ENCODE data around the gene DNMT1. TPM values are rescaled to one million over a fixed set of nuclear protein-coding genes. Genes with fewer than 3 reads are reported as not detected.

The DNMT1 gene
- total RNA-seq, 4 donors from 2014 or later, result 36.1 to 54.4 (median 44.2) TPM

DNA sequence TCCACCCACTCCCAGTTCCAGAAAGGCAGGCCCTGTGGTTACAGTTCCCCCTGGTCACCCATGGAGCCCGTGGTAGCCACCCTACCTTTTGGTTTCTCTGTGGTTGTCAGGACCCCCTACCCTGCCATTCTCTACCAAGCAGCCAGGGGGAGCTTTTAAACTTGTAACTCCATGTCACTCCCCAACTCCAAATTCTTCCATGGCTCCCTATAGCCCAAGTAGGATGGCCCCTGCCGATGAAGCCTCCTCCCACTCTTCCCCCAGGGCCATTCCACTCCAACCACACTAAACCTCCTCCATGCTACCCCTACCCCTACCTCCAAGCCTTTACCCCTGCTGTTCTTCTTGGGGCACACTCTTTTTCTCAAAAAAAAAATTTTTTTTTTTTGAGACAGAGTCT is 34.2 kb upstream of the DNMT1 start:
- peak overlapping the region; percentile 90 for H3K27ac ChIP-seq
- H3K36me3 ChIP-seq, result peaks cover 8% of the 10 kb centered on the region
- WGBS, result 44% methylated on average over 2 of the region's 2 CpGs
- no peak for TF ChIP-seq EP300 (IDR thresholded peaks at IDR 0.05)
- TF ChIP-seq, protein P1, sequence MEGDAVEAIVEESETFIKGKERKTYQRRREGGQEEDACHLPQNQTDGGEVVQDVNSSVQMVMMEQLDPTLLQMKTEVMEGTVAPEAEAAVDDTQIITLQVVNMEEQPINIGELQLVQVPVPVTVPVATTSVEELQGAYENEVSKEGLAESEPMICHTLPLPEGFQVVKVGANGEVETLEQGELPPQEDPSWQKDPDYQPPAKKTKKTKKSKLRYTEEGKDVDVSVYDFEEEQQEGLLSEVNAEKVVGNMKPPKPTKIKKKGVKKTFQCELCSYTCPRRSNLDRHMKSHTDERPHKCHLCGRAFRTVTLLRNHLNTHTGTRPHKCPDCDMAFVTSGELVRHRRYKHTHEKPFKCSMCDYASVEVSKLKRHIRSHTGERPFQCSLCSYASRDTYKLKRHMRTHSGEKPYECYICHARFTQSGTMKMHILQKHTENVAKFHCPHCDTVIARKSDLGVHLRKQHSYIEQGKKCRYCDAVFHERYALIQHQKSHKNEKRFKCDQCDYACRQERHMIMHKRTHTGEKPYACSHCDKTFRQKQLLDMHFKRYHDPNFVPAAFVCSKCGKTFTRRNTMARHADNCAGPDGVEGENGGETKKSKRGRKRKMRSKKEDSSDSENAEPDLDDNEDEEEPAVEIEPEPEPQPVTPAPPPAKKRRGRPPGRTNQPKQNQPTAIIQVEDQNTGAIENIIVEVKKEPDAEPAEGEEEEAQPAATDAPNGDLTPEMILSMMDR (IDR thresholded peaks at IDR 0.05), result peak; percentile 19 to 44
- TF ChIP-seq POLR2AphosphoS5 (IDR thresholded peaks at IDR 0.05), result no peak
- no peak for TF ChIP-seq POLR2A (IDR thresholded peaks at IDR 0.05)
- no peaks in the 10 kb centered on the region for H3K9me3 ChIP-seq
- no peaks in the 10 kb centered on the region for H3K27me3 ChIP-seq
- no peak for DNase-seq (ENCODE audit: low spot score in 2 of 2)
- peaks cover 55% of the 10 kb centered on the region for H3K4me1 ChIP-seq
- peak overlapping the region; percentile 87 for H3K4me3 ChIP-seq

DNA sequence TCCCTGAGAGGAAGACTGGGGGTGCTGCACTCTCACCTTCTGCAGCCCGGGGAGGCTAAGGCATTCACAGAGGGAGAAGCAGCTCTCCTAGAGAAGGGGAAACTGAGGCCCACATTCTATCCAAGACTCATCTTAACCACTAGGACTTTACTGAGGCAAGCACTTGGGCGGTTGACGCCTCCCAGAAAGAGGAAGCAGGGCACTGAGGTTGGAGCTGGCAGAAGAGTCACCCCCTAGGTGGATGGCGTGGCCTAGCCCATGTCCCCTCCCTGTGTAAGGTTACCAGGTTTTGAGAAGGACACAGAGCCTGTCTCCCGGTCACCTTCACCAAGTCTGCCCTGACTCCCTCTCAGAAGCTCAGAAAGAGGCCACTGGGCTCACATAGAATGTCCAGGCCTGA is 33.6 kb upstream of the DNMT1 start:
- 78% methylated on average over 4 of the region's 5 CpGs for WGBS
- peak overlapping the region; percentile 90 for H3K27ac ChIP-seq
- no peak for DNase-seq (ENCODE audit: low spot score in 2 of 2)
- H3K27me3 ChIP-seq, result no peaks in the 10 kb centered on the region
- peaks cover 55% of the 10 kb centered on the region for H3K4me1 ChIP-seq
- no peak overlapping the region for H3K4me3 ChIP-seq
- no peaks in the 10 kb centered on the region for H3K9me3 ChIP-seq
- peaks cover 13% of the 10 kb centered on the region for H3K36me3 ChIP-seq
- TF ChIP-seq, protein P1 (IDR thresholded peaks at IDR 0.05), result no peak
- TF ChIP-seq EP300 (IDR thresholded peaks at IDR 0.05) (no peak), POLR2A (IDR thresholded peaks at IDR 0.05) (no peak), POLR2AphosphoS5 (IDR thresholded peaks at IDR 0.05) (no peak)

DNA sequence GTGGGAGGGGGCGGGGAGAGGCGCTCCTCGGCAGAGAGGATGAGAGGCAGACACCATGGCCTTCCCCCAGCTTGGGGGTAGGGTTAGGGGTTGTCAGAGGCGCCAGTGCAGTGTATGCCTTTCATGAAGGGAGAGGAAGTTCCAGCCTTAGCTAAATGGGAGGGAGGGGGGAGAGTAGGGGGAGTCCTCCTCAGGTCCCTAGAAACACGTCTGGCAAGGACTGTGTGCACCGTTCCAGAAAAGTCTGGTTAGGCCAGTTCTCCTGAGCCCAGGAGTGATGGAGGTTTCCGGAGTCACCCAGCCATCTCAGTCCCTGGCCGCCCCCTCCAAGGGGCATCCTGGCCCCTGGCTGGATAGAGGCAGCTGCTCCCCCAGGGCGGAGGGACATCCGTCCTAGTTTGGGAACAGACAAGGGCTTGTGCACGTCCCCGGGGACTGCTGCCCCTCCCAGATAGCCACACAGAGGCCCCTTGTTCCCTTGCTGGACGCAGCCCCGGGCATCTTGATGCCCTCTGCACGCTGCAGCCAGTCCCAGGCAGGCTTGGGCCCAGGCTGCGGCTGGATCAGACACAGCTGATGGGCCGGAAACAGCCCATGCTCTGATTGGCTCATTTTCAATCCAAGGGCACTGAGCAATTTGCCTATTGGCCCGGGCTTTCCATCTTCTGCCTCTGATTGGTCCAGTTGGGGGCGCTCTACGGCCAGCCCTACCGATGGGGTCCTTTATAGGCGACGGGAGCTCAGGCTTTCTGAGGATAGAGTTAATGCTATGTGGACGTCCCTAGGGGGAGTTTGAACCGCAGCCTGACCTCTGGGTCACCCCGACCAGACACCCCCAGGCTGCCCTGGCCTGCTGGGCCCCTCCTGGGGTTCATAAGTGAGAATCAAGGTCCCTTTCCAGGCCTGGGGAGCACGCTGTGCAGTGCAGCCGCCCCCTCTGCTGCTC is 32.5 kb upstream of the DNMT1 start:
- TF ChIP-seq POLR2A (IDR thresholded peaks at IDR 0.05), result no peak
- TF ChIP-seq EP300 (IDR thresholded peaks at IDR 0.05), result no peak
- TF ChIP-seq POLR2AphosphoS5 (IDR thresholded peaks at IDR 0.05), result no peak
- TF ChIP-seq, protein P1 (IDR thresholded peaks at IDR 0.05), result no peak
- peaks cover 55% of the 10 kb centered on the region for H3K4me1 ChIP-seq

DNA sequence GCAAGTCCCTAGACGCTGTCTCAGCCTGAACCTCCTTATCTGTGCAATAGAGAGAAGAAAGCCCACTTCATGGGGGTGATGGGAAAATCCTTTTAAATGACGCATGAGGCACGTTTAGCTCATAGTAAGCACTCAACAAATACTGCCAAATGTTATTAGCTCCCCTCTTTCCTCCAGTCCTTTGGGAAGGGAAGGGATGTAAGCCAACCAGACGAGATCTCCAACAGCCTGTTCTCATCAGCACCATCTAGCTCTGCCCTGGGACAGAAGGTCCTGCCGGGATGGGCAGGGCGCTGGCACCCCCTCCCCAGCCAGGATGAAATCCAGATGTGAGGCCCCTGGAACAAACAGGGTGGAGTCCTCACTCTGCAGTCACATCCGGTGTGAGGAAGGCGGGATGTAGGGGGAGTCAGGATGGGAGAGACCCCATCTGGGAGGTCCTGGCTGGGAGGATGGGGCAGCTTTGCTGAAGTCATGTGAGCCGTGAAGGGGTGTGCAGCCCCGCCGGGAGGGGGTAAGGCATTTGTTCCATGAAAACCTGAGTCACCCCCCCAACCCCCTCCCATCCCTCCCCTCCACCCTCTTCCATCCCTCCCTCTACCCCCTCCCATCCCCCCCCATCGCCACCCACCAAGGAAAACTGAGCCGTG is 31.7 kb upstream of the DNMT1 start:
- Histone ChIP-seq H3K4me1 (peaks cover 51% of the 10 kb centered on the region), H3K36me3 (peaks cover 19% of the 10 kb centered on the region), H3K9me3 (no peaks in the 10 kb centered on the region), H3K27ac (peak overlapping the region; percentile 82), H3K27me3 (no peaks in the 10 kb centered on the region), H3K4me3 (peak overlapping the region; percentile 15)
- DNase-seq (ENCODE audit: low spot score in 2 of 2), result peak; percentile 92
- 57% methylated on average over 13 of the region's 13 CpGs for WGBS
- TF ChIP-seq POLR2AphosphoS5 (IDR thresholded peaks at IDR 0.05) (peak in 2 of 3 donors; percentile 59 to 78), EP300 (IDR thresholded peaks at IDR 0.05) (no peak), POLR2A (IDR thresholded peaks at IDR 0.05) (no peak)
- TF ChIP-seq, protein P1 (IDR thresholded peaks at IDR 0.05), result no peak

More for the DNA sequence above, 32.5 kb upstream of the DNMT1 start:
- Histone ChIP-seq H3K9me3 (no peaks in the 10 kb centered on the region), H3K4me3 (peak overlapping the region; percentile 15), H3K36me3 (peaks cover 15% of the 10 kb centered on the region), H3K27me3 (no peaks in the 10 kb centered on the region), H3K27ac (peak overlapping the region; percentile 82)
- 65% methylated on average over 16 of the region's 28 CpGs for WGBS
- peak in 1 of 2 donors; percentile 82 for DNase-seq (ENCODE audit: low spot score in 2 of 2)

DNA sequence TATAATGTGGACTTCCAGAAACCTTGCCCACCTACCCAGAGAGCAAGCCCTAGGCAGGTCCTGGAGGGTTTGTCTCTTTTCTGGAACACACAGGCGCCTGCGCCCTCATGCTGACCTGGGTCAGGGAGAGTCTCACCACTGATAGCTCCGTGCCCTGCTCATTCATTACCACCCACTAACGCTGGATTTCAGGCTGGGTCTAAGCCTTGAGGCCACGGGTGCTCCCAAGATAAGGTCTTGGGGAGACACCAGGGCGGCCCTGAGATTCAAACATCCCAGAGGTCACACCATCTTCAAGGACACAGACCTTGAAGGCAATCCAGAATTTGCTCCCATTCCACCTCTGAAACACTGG is 31.2 kb upstream of the DNMT1 start:
- Histone ChIP-seq H3K36me3 (peaks cover 20% of the 10 kb centered on the region), H3K27ac (peak overlapping the region; percentile 68), H3K9me3 (no peaks in the 10 kb centered on the region), H3K4me1 (peaks cover 48% of the 10 kb centered on the region), H3K4me3 (no peak overlapping the region), H3K27me3 (no peaks in the 10 kb centered on the region)
- no peak for DNase-seq (ENCODE audit: low spot score in 2 of 2)
- no peak for TF ChIP-seq EP300 (IDR thresholded peaks at IDR 0.05)
- TF ChIP-seq POLR2AphosphoS5 (IDR thresholded peaks at IDR 0.05), result no peak
- TF ChIP-seq, protein P1 (IDR thresholded peaks at IDR 0.05), result no peak
- TF ChIP-seq POLR2A (IDR thresholded peaks at IDR 0.05), result no peak
- 88% methylated on average over 3 of the region's 6 CpGs for WGBS

Measured in suprapubic skin (tissue), 4 donors.